Stimulated activated CD4-positive, alpha-beta T cell treated with anti-CD3 and anti-CD28 coated beads, Interleukin-2, amount 100 ng/mL, for 48 hours (primary cell): Measurements from ENCODE around the gene EIF1AD.
"Not testable (repeated sequence)": the region's sequence is repeated elsewhere in the genome, so short reads cannot be mapped to it uniquely, and the experiment has no call there.

Experiments used
- DNase-seq, 2 donors: peaks; one replicate each; pipeline ENCODE4 v3.0.0-alpha.2; 2020

Gene EIF1AD

GRCh38 chr11:66020618-66021357 lies 18.8 kb upstream of the EIF1AD start:
- no peak for DNase-seq

GRCh38 chr11:66020212-66020611 lies 18.3 kb upstream of the EIF1AD start:
- DNase-seq, result no peak

- DNase-seq, result no peak
Observed at GRCh38 chr11:66017321-66017720, 15.4 kb upstream of the EIF1AD start.

- DNase-seq, result no peak
Observed at GRCh38 chr11:66016793-66017177, 14.8 kb upstream of the EIF1AD start.

GRCh38 chr11:66015936-66016792 lies 14.2 kb upstream of the EIF1AD start:
- DNase-seq, result no peak

- no peak for DNase-seq
Observed at GRCh38 chr11:66015454-66015881, 13.5 kb upstream of the EIF1AD start.

GRCh38 chr11:66014804-66015453 lies 13.0 kb upstream of the EIF1AD start:
- DNase-seq, result no peak

GRCh38 chr11:66013762-66014100 lies 11.8 kb upstream of the EIF1AD start:
- no peak for DNase-seq

GRCh38 chr11:66012946-66013761 lies 11.2 kb upstream of the EIF1AD start:
- no peak for DNase-seq

- no peak for DNase-seq
Observed at GRCh38 chr11:66012371-66012945, 10.5 kb upstream of the EIF1AD start.

- no peak for DNase-seq
Observed at GRCh38 chr11:66011785-66012303, 9.9 kb upstream of the EIF1AD start, which contains the start of gene CST6. CST6 (plus strand) TSS chr11:66012008; CDS start chr11:66012045, 37 bp downstream.

GRCh38 chr11:66011239-66011784 lies 9.4 kb upstream of the EIF1AD start:
- no peak for DNase-seq

- not testable (repeated sequence) for DNase-seq
Observed at GRCh38 chr11:66010036-66010435, 8.1 kb upstream of the EIF1AD start.

GRCh38 chr11:66008468-66009101 lies 6.6 kb upstream of the EIF1AD start:
- no peak for DNase-seq

- no peak for DNase-seq
Observed at GRCh38 chr11:66008095-66008467, 6.1 kb upstream of the EIF1AD start.

GRCh38 chr11:66007201-66007634 lies 5.3 kb upstream of the EIF1AD start:
- no peak for DNase-seq

GRCh38 chr11:66006891-66007176 lies 4.9 kb upstream of the EIF1AD start:
- no peak for DNase-seq

GRCh38 chr11:66006134-66006890 lies 4.4 kb upstream of the EIF1AD start:
- no peak for DNase-seq

GRCh38 chr11:66004186-66004585 lies 2.2 kb upstream of the EIF1AD start:
- no peak for DNase-seq

GRCh38 chr11:66003291-66003690 lies 1.3 kb upstream of the EIF1AD start:
- DNase-seq, result no peak
